Lung (tissue), 12 donors: ENCODE measurements around the gene PLA2G4A. TPM values are rescaled to one million over a fixed set of nuclear protein-coding genes. Genes with fewer than 3 reads are reported as not detected.

Experiments
- ATAC-seq: fragments of 200-7000 bp; cut with Tn5 transposase; one replicate; pipeline ENCODE4 v1.9.1; 2020; ENCODE audit warnings: moderate number of reproducible peaks; ENCODE audit not compliant: insufficient read depth, low FRiP score
- DNase-seq, 3 donors: peaks; one replicate each; pipeline ENCODE4 v3.0.0-alpha.2; 2013 to 2017
- H3K27ac ChIP-seq, 2 donors: one replicate each; pipeline ENCODE4 v1.5.1; 2013; ENCODE audit warnings: mild to moderate bottlenecking in 2 of 2, moderate library complexity in 2 of 2, control low read depth in 1 of 2, inconsistent platforms in 1 of 2, low read depth in 1 of 2, low read length in 1 of 2
- H3K27me3 ChIP-seq, 3 donors: one replicate each; pipeline ENCODE4 v1.5.1; 2013; ENCODE audit warnings: low read length in 2 of 3; ENCODE audit not compliant: control insufficient read depth in 3 of 3, insufficient read depth in 3 of 3
- H3K36me3 ChIP-seq, 4 donors: one replicate each; pipeline ENCODE4 v1.5.1; 2013; ENCODE audit warnings: low read length in 4 of 4, mild to moderate bottlenecking in 1 of 4, moderate library complexity in 1 of 4; ENCODE audit not compliant: control insufficient read depth in 4 of 4, insufficient read depth in 4 of 4
- H3K4me1 ChIP-seq, 5 donors: one replicate each; pipeline ENCODE4 v1.5.1; 2013; ENCODE audit warnings: low read length in 5 of 5, mild to moderate bottlenecking in 2 of 5, moderate library complexity in 1 of 5; ENCODE audit not compliant: control insufficient read depth in 5 of 5, insufficient read depth in 5 of 5
- H3K4me3 ChIP-seq: one replicate; pipeline ENCODE4 v1.5.1; 2013; ENCODE audit warnings: mild to moderate bottlenecking, control low read depth, moderate library complexity
- H3K9ac ChIP-seq, 2 donors: one replicate each; pipeline ENCODE4 v1.5.1; 2013; ENCODE audit warnings: low read length in 2 of 2, control low read depth in 1 of 2; ENCODE audit not compliant: insufficient read depth in 1 of 2
- H3K9me3 ChIP-seq, 4 donors: one replicate each; pipeline ENCODE4 v1.5.1; 2013; ENCODE audit warnings: low read length in 3 of 4, mild to moderate bottlenecking in 1 of 4, moderate library complexity in 1 of 4; ENCODE audit not compliant: control insufficient read depth in 4 of 4, insufficient read depth in 3 of 4
- WGBS, 2 donors: extraction: QIAGEN DNeasy Blood & Tissue Kit; methylation state at CpG; one replicate each; pipeline ENCODE4 v1.1.7; 2013; 5-methylcytosine and 5-hydroxymethylcytosine counted together
- polyA plus RNA-seq, 2 donors: library from polyadenylated mRNA; stranded (reverse); fragments of 200-250 nt; gene quantifications; one replicate each; pipeline ENCODE4 v1.2.1, GENCODE V29; 2013
- total RNA-seq, 2 donors: library from RNA; depleted of rRNA in 1 of 2; stranded (reverse); fragments of >200 nt in 1 of 2; gene quantifications; one replicate each; pipeline ENCODE4 v1.2.1, GENCODE V29; 2014 to 2021
- TF ChIP-seq, protein P1 (sequence below): IDR thresholded peaks from 2 replicates; pipeline ENCODE4 v1.5.1; 2012; ENCODE audit warnings: mild to moderate bottlenecking; ENCODE audit errors: control extremely low read depth, extremely low read depth
- donor health status: control.
- donor health status: control.
- donor health status: Bipolar disorder and iron deficiency.
- donor health status: healthy.
- donor health status: DM: yes; HTN: yes; CAD: no.

PLA2G4A gene
- total and polyA plus RNA-seq, 4 donors = 2.5 to 8.1 (median 6.4) TPM

DNA sequence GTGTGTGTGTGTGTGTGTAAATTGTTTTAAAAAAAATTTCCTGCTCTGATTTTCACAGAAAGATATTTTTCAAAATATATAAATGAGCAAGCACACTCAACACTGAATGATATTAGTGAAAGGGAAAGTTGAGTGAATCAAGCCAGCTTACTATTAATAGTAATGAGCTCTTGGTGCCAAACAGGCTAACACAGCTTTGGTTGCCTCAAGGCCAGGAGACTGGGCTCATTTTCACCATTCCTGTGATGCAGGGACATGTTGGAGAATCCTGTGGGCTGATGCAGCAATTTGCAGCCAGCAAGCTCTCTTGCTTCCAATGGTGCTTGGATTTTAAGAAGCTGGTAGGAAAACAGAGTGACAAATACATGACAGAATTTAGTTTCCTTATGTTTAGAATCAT lies 30.2 kb downstream of the PLA2G4A start:
- Histone ChIP-seq H3K27me3 (no peaks in the 10 kb centered on the region), H3K9ac (no peak overlapping the region), H3K4me3 (no peak overlapping the region), H3K36me3 (no peaks in the 10 kb centered on the region), H3K27ac (no peak overlapping the region), H3K4me1 (no peaks in the 10 kb centered on the region), H3K9me3 (no peaks in the 10 kb centered on the region)
- TF ChIP-seq, protein P1, sequence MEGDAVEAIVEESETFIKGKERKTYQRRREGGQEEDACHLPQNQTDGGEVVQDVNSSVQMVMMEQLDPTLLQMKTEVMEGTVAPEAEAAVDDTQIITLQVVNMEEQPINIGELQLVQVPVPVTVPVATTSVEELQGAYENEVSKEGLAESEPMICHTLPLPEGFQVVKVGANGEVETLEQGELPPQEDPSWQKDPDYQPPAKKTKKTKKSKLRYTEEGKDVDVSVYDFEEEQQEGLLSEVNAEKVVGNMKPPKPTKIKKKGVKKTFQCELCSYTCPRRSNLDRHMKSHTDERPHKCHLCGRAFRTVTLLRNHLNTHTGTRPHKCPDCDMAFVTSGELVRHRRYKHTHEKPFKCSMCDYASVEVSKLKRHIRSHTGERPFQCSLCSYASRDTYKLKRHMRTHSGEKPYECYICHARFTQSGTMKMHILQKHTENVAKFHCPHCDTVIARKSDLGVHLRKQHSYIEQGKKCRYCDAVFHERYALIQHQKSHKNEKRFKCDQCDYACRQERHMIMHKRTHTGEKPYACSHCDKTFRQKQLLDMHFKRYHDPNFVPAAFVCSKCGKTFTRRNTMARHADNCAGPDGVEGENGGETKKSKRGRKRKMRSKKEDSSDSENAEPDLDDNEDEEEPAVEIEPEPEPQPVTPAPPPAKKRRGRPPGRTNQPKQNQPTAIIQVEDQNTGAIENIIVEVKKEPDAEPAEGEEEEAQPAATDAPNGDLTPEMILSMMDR = no peak
- no peak for ATAC-seq
- DNase-seq = no peak

DNA sequence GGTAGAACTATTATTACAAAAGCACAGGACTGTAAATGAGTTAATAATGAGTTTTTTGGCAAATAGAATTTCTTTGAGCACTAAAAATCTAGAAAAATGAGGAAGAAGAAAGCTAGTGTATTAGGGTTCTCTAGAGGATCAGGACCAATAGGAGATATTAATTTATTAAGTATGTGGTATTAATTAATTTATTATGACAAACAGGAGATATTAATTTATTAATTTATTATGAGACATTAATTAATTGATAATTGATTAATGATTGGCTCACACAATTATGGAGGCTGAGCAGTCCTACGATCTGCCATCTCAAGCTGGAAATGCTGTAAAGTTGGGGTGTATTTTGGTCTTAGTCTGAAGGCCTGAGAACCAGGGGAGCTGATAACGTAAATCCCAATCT lies 31.2 kb downstream of the PLA2G4A start:
- ATAC-seq (no peak), DNase-seq (no peak)
- H3K9ac ChIP-seq = no peak overlapping the region
- WGBS, 2 donors = 90 to 95% methylated on average over 2 of the region's 2 CpGs
- H3K4me3 ChIP-seq = no peak overlapping the region
- H3K27me3 ChIP-seq = no peaks in the 10 kb centered on the region
- H3K9me3 ChIP-seq = no peaks in the 10 kb centered on the region
- no peaks in the 10 kb centered on the region for H3K4me1 ChIP-seq
- no peak overlapping the region for H3K27ac ChIP-seq
- TF ChIP-seq, protein P1 = no peak
- no peaks in the 10 kb centered on the region for H3K36me3 ChIP-seq

GRCh38 chr1:186864296-186864695 lies 35.5 kb downstream of the PLA2G4A start:
- Histone ChIP-seq H3K27me3 (no peaks in the 10 kb centered on the region), H3K9ac (no peak overlapping the region), H3K4me3 (no peak overlapping the region), H3K36me3 (no peaks in the 10 kb centered on the region), H3K9me3 (no peaks in the 10 kb centered on the region), H3K27ac (no peak overlapping the region), H3K4me1 (no peaks in the 10 kb centered on the region)
- DNase-seq = no peak
- TF ChIP-seq, protein P1 = no peak
- ATAC-seq = no peak
- 44 to 60% methylated on average over 1 of the region's 1 CpG for WGBS, 2 donors

DNA sequence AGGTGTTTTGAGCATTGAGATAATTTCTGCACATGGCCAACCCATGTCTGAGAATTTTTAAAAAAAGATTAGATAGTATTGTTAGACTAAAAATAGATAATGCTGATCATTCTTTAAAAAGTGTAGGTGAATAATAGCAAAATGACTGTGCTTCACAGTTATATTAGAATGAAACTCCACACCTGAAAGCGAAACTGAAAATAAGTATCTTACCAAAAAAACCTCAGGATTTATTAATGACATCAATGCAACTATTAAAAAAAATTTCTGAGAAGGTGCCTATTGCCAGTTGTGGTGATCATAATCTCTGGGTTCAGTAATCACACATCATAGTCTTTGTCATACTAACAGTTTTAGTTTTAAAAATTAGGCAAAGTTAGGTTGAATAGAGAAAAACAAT lies 36.5 kb downstream of the PLA2G4A start:
- no peak for ATAC-seq
- Histone ChIP-seq H3K27ac (no peak overlapping the region), H3K9me3 (no peaks in the 10 kb centered on the region), H3K27me3 (no peaks in the 10 kb centered on the region), H3K9ac (no peak overlapping the region), H3K4me3 (no peak overlapping the region), H3K4me1 (no peaks in the 10 kb centered on the region), H3K36me3 (no peaks in the 10 kb centered on the region)
- TF ChIP-seq, protein P1 = no peak
- WGBS, 2 donors = 59 to 81% methylated on average over 1 of the region's 1 CpG
- no peak for DNase-seq
